Measurements from ENCODE around the gene LRMDA.
"Not testable (repeated sequence)": the region's sequence is repeated elsewhere in the genome, so short reads cannot be mapped to it uniquely, and the experiment has no call there.

LRMDA gene

DNA sequence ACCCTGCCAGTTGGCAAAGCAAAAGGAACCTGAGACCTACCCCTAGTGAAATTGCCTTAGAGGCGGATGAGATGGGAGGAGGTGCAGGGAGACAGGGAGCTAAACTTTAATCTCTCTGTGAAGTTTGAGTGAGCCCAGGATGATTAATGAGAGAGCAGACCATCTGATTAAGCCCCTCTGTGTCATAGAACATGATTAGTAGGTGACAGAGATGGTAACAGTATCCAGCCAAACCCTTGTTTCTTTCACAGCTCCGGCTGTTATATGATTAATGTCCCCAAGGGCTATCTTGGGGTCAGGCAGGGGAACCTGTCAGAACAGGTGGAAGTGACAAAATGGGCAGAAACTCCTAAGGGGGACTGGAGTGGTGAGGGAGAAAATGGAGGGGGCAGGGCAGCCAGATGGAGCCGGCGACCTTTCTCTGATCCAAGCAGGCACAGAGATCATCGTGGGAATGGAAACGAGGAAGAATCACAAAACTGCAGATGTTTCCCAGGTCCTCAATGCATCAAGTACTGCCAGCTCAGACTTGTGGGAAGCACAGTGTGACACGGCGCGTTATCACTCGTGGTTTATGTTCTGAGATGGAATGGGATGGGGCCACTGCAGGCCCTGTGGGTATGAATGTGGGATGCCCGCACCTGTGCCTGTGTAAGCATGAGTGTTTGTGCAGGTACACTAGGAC is 684.2 kb downstream of the LRMDA start:
- peak; percentile 77 for DNase-seq

DNA sequence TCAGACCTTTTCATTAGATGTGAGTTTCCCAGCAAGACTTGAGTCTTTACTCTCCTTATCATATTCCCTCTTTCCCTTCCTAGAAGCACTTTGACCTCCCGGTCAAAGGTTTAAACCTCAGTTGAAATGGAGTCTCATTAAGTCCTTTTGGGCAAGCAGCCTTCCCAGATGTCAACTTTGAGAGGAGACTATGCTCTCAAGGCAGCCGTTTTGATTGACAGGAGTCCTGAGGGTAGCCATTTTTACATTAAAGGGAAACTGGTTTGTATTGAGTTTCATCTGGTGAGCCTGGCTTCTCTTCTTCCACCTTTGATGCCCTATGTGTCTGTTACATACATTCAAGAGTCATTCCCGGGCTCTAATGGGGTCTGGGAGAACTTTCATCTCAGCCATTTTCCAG is 685.1 kb downstream of the LRMDA start:
- DNase-seq = no peak

DNA sequence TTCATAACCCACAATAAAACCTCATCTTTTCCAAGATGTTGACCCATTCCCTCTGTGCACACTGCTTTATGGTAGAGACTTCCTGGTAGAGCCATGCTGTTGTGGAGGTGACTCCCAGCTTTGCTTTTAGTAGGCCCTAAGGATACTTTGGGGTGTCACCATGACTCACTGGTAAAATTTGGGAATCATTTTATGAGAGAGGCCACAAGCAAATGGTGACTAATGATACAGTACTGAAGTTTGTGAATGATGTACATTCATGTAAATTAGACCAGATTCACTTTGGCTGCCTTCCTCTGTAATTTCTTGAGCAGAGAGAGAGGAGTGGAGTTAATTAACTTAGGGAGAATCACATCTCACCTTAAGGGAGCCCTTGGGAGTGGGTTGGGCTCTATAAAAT is 686.5 kb downstream of the LRMDA start:
- DNase-seq = no peak

DNA sequence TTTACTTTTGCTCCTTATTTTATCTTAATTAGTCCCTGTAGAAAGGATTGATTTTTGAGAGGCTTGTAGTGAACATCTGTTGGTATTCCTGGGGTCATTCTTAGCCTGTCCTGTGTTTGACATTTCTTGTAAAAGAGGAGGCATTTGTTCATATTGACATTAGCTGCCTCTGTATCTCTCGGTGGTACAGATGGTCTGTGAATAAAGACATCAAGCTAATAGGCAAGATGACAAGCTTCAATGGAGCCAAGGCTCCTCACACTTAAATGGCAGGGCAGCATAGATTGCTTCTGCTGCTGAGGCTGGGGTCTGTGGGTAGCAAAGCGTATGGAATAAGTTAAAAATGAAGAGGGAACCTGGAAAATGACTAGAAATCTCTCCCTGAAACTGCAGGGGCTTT is 687.6 kb downstream of the LRMDA start:
- DNase-seq = peak; percentile 69

DNA sequence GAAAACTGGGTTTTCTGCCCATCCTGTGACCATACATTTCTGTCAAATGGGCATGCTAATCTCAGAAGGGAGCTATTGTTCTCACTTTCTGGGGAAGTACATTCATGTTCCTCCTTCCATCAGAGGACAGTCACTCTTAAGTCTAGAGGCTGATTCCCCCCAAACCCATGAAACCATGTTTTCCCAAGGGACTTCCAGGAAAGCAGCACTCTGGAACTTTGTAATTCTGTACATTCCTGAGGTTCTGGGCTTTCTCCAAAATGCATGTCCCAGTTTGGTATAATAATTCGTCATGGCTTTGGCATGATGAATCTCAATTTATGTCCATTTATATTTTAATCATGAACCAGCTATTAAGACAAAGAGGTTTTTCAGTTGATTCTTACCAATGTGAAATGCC is 688.1 kb downstream of the LRMDA start:
- DNase-seq = no peak

DNA sequence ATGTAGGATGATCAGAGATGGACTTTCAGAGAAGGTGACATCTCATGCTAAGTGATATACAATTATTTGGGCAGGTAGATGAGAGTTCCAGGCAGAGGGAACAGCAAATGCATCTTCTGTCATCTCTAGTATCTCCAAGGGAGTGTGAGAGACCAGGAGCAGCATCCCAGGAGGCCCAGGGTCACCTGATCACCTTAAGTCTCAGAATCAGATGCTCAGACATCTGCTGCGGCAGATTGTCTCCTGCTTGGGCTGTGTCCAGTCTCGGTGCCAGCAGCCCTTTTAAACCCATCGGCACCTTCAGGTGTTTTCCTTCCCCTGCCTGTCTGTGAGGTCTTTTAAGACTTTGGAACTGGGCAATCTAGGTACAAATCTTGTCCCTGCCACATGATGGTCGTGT is 690.6 kb downstream of the LRMDA start:
- DNase-seq = peak; percentile 28

DNA sequence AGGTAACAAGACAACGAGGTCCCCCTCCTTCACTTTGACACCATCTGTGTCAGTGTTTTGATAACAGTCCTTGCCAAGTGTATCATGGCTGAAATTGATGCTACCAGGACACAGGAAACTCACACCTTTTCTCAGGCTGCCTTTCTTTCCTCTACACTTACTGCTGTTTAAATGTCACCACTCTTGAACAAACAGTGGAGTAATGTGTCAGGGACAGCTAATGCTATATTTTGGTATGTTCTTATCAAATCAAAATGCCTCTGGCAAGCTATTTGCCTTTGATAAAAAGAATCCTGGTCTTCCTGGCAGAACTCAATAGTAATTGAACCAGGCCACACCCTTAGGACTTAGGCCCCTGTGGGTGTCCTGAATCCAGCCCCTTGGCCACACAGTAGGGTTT is 692.9 kb downstream of the LRMDA start:
- no peak for DNase-seq

DNA sequence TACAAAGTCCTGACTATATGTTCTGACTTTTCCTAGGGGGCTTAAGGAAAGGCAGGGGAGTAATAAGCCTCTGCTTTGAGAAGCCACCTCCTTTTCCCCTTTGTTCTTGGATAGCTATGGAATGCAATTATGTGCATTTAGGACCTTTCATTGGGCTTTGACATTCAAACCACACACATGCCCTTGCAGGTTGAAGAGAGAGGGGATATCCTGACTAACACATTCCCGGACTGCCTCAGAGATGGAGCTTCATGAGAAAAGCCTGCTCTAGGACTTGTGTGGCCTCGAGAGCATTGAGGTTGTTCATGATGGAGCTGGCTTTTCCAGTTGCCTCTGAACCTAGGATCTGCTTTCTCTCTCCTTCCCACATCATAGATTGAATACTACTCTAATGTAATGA is 694.5 kb downstream of the LRMDA start:
- no peak for DNase-seq

DNA sequence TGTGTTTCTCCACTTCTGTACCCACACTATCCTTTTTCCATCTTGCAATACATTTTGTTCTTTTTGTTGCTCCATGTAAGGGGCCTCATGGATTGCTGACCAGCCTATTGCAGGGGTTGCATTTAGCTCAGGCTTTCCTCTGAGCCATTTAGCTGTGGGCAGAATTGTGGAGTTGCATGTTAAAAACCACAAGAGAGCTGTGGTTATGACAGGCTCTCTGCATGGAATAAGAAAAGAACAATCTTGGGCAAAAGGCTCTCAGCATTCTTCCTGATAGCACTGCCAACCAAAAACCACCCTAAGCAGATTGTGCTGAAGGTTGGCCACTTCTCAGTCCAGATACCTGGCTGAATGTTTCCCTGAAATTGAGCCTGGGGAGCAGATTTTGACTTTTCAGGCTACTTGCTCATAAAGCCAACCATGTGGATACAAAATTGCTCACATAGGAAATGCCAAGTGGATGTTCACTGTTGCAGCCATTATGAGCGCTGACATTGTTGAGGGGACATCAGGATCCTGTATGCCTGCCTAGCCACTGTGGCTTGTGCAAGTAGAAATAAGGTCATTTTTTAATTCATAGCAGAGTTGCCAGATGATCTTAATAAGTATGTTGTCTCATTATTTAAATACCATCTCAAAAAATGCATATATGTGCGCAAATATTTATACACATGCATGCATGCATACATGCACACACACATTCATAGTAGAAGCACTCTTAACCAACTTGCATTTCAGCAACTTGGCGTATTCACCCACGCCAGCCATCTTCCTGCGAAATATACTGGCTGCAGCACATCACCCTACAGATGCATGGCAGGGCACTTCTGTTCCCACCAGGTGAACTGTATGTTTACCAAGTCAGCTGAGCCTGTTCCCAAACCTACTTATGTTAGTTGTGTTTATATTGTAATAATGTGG is 695.4 kb downstream of the LRMDA start:
- no peak for DNase-seq

DNA sequence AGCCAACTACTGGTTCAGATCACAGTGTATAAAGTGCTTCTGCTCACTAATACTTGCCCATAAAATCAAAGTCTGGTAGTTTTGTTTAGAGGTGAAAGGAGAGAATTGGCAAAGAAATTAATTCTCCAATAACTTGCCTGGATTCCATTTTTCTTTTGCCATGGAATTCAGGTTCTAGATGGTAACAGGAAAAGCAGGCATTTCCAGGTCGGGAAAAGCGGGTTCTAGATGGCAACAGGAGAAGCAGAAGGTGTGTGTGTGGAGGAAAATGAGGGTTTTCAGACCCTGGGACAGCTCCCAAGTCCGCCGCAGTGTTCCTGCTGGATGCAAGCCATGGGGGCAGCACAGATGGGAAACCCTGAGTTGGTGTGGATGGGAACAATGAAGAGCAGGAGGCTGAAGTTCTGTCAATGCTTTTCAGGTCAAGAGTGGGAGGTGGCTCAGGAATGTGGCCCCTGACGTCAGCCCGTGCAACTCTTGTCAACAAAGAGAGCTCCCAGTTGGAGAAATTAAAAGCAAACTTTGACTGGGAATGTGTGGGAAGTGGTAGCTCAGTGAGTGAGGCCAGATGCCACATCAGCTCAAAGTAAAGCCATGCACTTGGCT is 696.7 kb downstream of the LRMDA start:
- no peak for DNase-seq

DNA sequence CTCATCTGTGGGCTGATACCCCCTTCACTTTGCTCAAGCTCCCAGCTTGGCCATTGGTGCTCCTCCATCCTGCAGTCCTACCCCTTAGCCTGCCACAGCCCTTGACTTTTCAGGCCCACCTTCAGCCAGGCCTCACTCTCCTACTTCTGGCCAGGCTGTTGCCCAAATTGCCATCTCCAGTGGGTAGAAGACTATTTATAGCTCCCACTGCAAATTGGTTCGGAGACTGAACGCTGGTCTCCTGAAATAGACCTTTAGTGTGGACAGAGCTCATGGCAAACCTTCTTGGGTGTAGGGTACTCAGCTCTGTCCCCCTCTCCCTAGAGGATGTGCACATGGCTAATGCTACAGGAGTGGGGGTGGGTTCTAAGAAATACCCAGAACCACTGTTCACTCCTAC is 697.8 kb downstream of the LRMDA start:
- no peak for DNase-seq

DNA sequence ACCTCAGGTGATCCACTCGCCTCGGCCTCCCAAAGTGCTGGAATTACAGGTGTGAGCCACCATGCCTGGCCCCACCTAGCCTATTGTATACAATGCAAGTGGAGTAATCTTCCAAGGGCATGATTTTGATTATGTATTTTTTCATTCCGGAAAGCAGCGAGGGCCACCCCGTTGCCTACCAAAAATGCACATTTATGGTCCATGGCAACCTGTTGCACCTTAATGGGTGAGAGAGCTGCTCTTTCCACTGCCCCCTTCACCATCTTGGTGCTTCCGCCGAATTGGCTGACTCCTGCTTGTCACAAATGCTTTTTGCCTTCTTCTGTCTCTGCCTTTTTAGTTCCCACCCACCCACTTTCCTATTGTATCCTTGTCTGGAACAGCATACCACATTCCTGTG is 699.5 kb downstream of the LRMDA start:
- no peak for DNase-seq

DNA sequence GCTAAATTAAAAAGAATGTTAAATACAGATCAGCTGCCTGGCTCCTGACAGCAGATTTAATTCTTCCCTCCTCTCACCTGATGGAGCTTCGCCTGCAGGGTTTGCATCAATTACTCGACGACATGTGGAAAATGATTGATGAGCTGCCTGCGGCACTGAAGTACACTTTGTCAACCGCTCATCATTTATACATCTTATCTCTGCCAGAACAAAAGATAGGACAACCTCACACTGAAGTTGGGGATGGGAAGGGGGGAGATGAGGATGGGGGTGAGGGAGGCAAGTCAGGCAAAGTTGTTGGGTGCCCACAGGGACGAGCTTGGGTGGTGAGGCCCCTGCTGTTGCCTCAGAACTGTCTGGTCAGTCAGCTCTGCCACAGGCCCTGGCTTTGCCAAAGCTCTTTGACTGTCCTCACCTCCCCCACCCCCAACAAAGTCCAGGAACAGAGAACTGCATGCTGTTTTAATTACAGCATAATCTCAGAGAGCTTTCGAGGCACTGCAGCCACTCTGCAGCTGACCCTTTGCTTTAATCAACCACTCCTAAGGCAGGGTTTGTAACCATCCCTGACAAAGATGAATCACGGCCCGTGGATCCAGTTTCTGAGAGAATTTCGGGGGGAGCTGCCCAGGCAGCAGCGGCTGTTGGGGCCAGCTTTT is 702.3 kb downstream of the LRMDA start:
- DNase-seq = no peak

DNA sequence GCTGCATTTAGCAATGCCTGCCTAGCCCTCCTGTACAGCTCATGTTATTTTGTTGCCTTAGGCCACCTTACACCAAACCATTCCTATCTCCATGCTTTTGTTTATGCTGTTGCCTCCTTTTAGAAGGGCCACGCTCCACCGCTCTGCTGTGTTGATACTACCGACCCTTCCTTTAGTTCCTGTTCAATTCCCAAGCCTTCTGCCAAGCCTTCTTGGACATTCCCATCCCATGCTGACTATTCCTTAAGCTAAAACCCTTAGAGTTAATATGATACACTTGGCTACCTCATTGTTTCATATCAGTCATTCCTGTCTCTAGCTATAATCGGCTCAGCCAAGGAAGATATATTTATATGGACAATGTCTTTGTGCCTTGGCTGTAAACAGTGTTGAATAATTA is 705.5 kb downstream of the LRMDA start:
- no peak for DNase-seq

DNA sequence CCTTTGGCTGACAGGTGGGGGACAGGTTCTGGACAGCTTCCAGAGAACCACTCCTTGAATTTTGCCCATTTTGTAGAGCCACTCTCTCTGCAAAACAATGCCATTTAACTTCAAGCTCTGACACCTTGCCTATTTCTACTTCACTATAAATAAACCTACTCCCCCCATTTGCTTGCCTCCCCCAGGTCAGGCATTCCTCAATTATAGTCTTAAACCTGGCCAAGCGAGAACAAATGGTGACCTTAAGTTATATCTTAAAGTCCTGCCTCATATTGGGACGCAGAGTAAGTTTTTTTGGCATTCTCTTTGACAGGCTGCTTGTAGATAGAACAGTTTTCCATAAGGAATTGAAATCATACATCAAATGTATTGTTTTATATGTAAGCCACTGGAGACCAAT is 706.9 kb downstream of the LRMDA start:
- DNase-seq = no peak

DNA sequence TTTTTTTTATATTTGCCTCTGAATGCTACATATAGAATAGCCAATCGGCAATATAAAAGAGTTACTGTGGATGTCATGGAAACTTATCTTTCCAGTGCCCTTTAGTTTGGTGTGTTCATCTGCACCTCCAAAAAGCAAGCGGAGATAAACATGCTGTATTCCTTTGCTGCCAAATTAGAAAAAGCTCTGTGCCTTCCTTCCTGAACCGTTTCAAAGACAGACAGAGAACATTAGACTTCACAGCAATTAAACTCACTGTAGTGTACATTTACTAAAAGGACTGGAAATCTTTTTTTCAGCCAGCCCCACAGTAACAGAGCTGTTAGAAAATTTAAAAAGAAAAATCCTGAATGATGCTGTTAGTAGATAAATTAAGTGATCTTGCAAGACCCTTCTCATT is 707.5 kb downstream of the LRMDA start:
- no peak for DNase-seq

DNA sequence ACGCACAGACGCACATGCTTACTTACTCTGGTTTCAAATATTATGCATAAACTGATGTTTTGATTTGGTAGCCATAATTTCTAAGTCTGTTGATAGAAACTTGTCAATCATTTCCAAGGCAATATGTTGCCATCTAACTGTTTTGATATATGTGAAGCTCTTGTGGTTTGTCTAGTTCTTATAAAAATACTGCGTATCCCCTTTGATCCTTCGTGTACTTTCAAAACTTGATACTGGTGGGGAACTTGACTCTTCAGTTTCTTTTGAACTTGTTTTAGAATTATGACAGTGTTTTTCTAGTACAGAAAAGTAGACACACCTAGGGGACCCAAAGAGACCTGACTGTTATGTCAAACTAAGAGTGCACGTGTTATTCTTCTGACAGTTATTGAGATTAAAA is 708.0 kb downstream of the LRMDA start:
- DNase-seq = no peak

DNA sequence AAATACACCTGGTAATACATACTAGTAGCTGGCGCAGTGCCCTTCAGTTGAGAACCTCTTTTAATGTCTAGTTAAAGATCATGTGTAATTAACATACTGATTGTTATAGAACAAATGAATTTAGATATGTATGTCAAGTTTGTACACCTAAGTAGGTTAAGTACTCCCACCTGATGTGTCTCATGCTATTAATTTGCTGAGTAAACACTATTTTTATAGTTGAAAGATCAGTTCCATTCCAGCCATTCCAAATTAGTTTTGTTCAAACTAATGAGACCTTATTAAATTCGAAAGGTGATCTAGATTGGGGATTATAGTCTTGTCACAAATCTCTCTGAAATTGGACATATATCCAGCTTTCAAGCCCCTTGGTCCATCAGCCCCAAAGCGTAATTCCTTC is 710.0 kb downstream of the LRMDA start:
- DNase-seq = no peak

DNA sequence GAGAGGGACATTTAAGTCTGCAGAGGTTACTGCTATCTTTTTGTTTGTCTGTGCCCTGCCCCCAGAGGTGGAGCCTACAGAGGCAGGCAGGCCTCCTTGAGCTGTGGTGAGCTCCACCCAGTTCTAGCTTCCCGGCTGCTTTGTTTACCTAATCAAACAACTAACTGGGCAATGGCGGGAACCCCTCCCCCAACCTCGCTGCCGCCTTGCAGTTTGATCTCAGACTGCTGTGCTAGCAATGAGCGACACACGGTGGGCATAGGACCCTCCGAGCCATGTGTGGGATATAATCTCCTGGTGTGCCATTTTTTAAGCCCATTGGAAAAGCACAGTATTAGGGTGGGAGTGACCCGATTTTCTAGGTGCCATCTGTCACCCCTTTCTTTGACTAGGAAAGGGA is 716.8 kb downstream of the LRMDA start:
- not testable (repeated sequence) for DNase-seq

DNA sequence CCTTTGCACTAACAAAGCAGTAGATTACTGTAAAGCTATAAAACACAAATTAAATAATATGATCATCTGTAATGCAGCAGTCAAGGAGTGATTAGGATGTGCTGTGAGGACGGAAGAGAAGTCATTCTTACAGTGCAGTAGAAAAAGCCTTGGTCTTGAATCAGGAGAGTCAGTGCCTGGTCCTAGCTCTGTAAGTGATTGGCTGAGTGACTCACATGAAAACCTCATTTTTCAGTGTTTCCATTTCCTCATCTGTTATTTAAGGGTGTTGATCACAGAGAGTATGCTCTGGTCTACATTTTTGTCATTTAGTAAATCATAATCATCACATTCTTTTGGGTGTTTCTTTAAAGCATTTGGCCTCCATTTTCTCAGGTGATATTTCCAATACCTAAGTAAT is 717.8 kb downstream of the LRMDA start:
- DNase-seq = no peak

DNA sequence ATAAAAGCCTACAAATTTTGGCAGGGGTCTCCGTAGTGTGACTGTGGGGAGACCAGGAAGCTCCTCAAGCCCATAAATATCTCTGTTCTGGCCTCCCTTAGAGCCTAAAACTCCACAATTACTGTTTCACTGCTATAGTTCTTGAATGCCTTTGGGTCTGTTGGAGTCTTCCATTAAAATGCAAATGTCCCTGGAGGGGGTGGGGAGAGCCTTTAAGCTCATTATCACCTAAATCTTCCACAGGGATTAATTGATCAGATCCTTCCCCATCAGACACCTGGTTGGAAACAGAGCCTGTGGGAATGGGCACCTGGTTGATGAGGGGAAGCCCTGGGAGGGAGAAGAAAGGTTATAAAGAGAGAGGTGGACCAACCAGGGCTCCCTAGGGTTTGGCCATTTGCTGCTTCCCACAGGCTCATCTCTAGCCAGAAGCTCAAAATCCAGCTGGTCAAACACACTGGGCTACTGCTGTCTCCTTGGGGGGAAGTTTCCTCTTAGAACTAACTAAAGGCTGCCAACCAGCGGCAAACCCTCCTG is 718.2 kb downstream of the LRMDA start:
- DNase-seq = no peak

DNA sequence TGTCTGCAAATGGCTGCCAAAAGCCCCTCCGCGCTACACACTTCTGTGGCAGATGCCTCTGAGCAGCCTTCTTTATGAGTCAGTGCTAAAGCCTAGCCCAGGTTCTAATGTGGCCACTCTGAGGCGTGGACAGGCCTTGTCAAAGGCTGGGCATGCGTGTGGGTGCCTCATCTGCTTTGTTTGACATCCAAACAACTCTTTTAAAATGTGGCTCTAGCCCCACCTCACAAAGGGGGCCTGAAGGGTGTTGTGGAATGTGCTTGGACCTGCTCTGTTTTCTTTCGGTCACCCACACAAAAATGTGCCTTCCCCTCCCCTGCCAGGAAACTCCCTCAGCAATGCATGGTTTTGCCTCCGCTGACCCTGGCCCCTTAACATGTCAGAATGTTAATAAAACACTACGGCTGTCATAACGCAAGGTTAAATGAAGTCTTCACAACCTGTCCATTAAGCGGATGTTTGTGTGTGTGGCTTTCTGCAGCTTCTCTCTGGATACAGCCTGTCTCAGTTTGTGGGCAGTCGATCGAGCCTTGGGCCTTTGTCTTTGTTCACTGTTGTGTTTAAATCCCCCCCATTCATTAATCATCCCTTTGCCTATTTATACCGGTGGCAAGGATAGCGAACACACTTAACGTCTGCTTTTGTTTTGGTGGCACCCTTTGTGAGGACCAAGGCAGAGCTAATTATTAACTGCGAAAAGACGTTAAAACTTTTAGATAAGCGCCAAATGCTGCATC is 718.9 kb downstream of the LRMDA start:
- DNase-seq = no peak

DNA sequence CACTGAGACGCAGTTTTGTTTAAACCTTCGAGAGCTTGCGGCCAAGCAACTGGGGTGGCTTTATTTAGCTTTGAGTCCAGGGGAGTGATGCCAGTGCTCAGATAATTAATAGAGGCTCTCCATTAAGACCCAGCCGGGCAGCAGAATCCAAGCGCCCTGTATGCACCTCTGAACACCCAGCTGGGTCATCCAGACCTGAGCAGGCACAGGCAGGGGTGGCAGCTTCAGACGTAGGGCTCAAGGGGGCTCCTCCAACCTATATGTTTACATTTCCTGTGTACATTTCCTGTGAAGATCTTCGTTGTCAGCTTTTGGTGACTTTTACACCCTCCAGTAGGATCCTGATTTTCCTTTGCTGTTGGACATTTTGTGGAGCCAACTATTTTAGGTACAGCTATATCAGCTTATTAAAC is 719.5 kb downstream of the LRMDA start:
- no peak for DNase-seq

All from NCI-H524 treated with DMSO at 0.1 percent for 48 hours (cell line).